ENCODE results near the gene RARRES2. TPM values are rescaled to one million over a fixed set of nuclear protein-coding genes. Genes with fewer than 3 reads are reported as not detected.

RARRES2 gene
- total RNA-seq, 1 experiment from 2014 or later, result 2.1 TPM

DNA sequence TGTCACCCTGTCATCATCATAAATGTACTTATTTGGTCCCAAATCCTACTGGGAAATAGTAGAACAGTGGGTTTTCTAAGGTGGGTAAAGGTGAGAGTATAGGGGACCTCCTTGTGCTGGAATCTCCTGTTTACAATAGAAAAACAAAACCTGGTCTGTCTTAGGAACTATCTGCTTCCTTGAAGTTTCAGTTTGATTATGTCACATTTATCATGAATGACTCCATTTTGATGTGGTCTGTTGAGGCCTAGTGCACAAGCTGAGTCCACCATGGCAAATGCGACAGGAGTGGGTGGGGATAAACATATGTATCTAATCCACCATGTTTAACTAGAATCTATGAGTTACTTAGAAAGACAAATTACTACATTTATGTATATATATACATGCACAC, 14.2 kb upstream of the RARRES2 start:
- H3K4me2 ChIP-seq (ENCODE audit: low read length), result no peak overlapping the region
- intact Hi-C loops (cut with micrococcal nuclease), result loop anchor here (1.0 kb wide), 1 partner anchor 66 kb away; no protein-coding TSS in a partner anchor
- peak overlapping the region; percentile 76 for H2AFZ ChIP-seq (ENCODE audit: low read depth, low read length, poor library complexity, severe bottlenecking)
- H3K27me3 ChIP-seq (ENCODE audit: insufficient read depth, low read length), result no peaks in the 10 kb centered on the region
- H3K4me1 ChIP-seq (ENCODE audit: control insufficient read depth in 1 of 2, insufficient read depth in 2 of 2, low read length in 2 of 2), result peaks cover 0 to 12% of the 10 kb centered on the region in 2 experiments; a peak in 2 of 4 replicates
- no peaks in the 10 kb centered on the region for H3K9me2 ChIP-seq (ENCODE audit: insufficient read depth)
- POLR2A ChIA-PET, result no interaction called here
- H4K20me1 ChIP-seq (ENCODE audit: insufficient read depth), result no peaks in the 10 kb centered on the region
- no peaks in the 10 kb centered on the region for H3K79me2 ChIP-seq (ENCODE audit: insufficient read depth, low read length)
- no peaks in the 10 kb centered on the region for H3K36me3 ChIP-seq (ENCODE audit: control insufficient read depth in 1 of 2, insufficient read depth in 2 of 2, low read length in 2 of 2)
- RAD21 ChIA-PET (ENCODE audit: low non-redundant PET in 1 of 2, low total read pairs in 2 of 2, uncharacterized antibody in 2 of 2, unreplicated experiment in 2 of 2), result no interaction called here
- no TSS peak for BruUV-seq (replicated peaks)
- no peak overlapping the region for H3K27ac ChIP-seq (ENCODE audit: low read depth, low read length)
- CTCF ChIA-PET, result interaction anchor here (0.7 to 2.3 kb wide), 5 partner anchors 10 to 520 kb away, joined by 3 to 7 read pairs (median 6); no protein-coding TSS in a partner anchor
- DNase-seq (ENCODE audit: low read depth, low spot score) (no peak), ATAC-seq (no peak)
- H3K4me3 ChIP-seq (replicated peaks in 1 of 2; ENCODE audit: low read depth in 1 of 2, low read length in 2 of 2), result no peak overlapping the region
- no peak overlapping the region for H3K9ac ChIP-seq (ENCODE audit: low read length)
- no peaks in the 10 kb centered on the region for H3K9me3 ChIP-seq (ENCODE audit: control insufficient read depth in 1 of 2, insufficient read depth in 1 of 2, low read depth in 1 of 2, low read length in 2 of 2)
- TF ChIP-seq FOSL1 (IDR thresholded peaks at IDR 0.05; ENCODE audit: low read depth) (no peak), EGR1 (IDR thresholded peaks at IDR 0.05; ENCODE audit: low read depth) (no peak), JUND (IDR thresholded peaks at IDR 0.05) (no peak), TCF7L2 (IDR thresholded peaks at IDR 0.05; ENCODE audit: borderline replicate concordance, extremely low read depth, insufficient read depth, insufficient read length) (no peak), SIN3A (IDR thresholded peaks at IDR 0.05; ENCODE audit: low read depth) (no peak), YY1 (IDR thresholded peaks at IDR 0.05; ENCODE audit: extremely low read depth, insufficient replicate concordance, low read depth, low read length) (no peak), CBX3 (IDR thresholded peaks at IDR 0.05; ENCODE audit: low read depth) (no peak), CEBPB (IDR thresholded peaks at IDR 0.05; ENCODE audit: low read depth) (no peak)

DNA sequence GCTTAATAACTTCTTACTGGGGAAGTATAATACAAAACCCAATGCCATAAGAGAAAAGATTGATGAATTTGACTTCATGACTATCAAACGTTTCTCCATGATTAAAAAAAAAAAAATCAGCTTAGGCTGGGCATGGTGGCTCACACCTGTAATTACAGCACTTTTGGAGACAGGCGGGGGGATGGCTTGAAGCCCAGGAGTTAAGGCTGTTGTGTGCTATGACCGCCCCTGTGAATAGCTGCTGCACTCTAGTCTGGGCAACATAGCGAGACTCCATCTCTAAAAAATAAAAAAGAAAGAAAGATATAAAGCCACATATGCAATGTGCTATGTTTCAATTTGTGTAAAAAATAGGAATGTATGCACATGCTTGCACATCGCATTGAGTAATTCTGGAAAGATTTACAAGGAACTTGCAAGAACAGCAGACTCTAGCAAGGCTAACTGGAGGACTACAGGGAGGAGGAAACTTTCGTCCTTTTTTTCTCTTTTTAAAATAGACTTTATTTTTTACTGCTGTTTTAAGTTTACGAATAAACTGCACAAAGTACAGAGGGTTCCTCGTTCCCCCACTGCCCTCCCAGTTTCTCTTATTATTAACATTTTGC, 10.3 kb upstream of the RARRES2 start:
- Histone ChIP-seq H3K36me3 (ENCODE audit: control insufficient read depth in 1 of 2, insufficient read depth in 2 of 2, low read length in 2 of 2) (no peaks in the 10 kb centered on the region), H3K79me2 (ENCODE audit: insufficient read depth, low read length) (no peaks in the 10 kb centered on the region), H3K27ac (ENCODE audit: low read depth, low read length) (no peak overlapping the region), H3K9ac (ENCODE audit: low read length) (no peak overlapping the region), H4K20me1 (ENCODE audit: insufficient read depth) (no peaks in the 10 kb centered on the region), H3K9me2 (ENCODE audit: insufficient read depth) (no peaks in the 10 kb centered on the region), H3K4me1 (ENCODE audit: control insufficient read depth in 1 of 2, insufficient read depth in 2 of 2, low read length in 2 of 2) (peaks cover 0 to 2% of the 10 kb centered on the region in 2 experiments; a peak in 1 of 4 replicates), H3K27me3 (ENCODE audit: insufficient read depth, low read length) (no peaks in the 10 kb centered on the region), H3K4me2 (ENCODE audit: low read length) (no peak overlapping the region), H2AFZ (ENCODE audit: low read depth, low read length, poor library complexity, severe bottlenecking) (no peak overlapping the region), H3K9me3 (ENCODE audit: control insufficient read depth in 1 of 2, insufficient read depth in 1 of 2, low read depth in 1 of 2, low read length in 2 of 2) (no peaks in the 10 kb centered on the region), H3K4me3 (replicated peaks in 1 of 2; ENCODE audit: low read depth in 1 of 2, low read length in 2 of 2) (no peak overlapping the region)
- ChIA-PET RAD21 (ENCODE audit: low non-redundant PET in 1 of 2, low total read pairs in 2 of 2, uncharacterized antibody in 2 of 2, unreplicated experiment in 2 of 2) (no interaction called here), POLR2A (no interaction called here), CTCF (no interaction called here)
- ATAC-seq (peak; percentile 63), DNase-seq (ENCODE audit: low read depth, low spot score) (no peak)
- BruUV-seq (replicated peaks), result no TSS peak
- TF ChIP-seq ZFX (IDR thresholded peaks at IDR 0.05) (no peak), POLR2AphosphoS5 (IDR thresholded peaks at IDR 0.05; ENCODE audit: low read depth, low read length) (no peak), SIN3A (IDR thresholded peaks at IDR 0.05; ENCODE audit: low read depth) (no peak), JUND (IDR thresholded peaks at IDR 0.05) (no peak), ELF1 (IDR thresholded peaks at IDR 0.05; ENCODE audit: borderline replicate concordance, low read depth) (no peak)
- TF ChIP-seq, protein P1, sequence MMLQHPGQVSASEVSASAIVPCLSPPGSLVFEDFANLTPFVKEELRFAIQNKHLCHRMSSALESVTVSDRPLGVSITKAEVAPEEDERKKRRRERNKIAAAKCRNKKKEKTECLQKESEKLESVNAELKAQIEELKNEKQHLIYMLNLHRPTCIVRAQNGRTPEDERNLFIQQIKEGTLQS (IDR thresholded peaks at IDR 0.05), result no peak
- TF ChIP-seq, protein P2, sequence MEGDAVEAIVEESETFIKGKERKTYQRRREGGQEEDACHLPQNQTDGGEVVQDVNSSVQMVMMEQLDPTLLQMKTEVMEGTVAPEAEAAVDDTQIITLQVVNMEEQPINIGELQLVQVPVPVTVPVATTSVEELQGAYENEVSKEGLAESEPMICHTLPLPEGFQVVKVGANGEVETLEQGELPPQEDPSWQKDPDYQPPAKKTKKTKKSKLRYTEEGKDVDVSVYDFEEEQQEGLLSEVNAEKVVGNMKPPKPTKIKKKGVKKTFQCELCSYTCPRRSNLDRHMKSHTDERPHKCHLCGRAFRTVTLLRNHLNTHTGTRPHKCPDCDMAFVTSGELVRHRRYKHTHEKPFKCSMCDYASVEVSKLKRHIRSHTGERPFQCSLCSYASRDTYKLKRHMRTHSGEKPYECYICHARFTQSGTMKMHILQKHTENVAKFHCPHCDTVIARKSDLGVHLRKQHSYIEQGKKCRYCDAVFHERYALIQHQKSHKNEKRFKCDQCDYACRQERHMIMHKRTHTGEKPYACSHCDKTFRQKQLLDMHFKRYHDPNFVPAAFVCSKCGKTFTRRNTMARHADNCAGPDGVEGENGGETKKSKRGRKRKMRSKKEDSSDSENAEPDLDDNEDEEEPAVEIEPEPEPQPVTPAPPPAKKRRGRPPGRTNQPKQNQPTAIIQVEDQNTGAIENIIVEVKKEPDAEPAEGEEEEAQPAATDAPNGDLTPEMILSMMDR (IDR thresholded peaks at IDR 0.05 in 2 of 3, conservative IDR thresholded peaks at IDR 0.05 in 1 of 3; ENCODE audit: borderline replicate concordance in 1 of 3, insufficient read depth in 1 of 3, low read depth in 2 of 3, low read length in 2 of 3), result peak in 1 of 3 experiments; percentile 4; a peak in 1 of 6 replicates
- intact Hi-C loops (cut with micrococcal nuclease), result no loop called here

Data from HCT116 (cell line).